Limb (tissue), 2 donors: ENCODE data around the gene WNT3.
A peak's percentile ranks its signal among the peaks of the same experiment; 100 is the strongest.
"Not testable (repeated sequence)": the region's sequence is repeated elsewhere in the genome, so short reads cannot be mapped to it uniquely, and the experiment has no call there.

Source experiments
- DNase-seq, 2 donors: peaks; one replicate each; pipeline ENCODE4 v3.0.0-alpha.2; 2016; ENCODE audit errors: extremely low spot score in 2 of 2

WNT3 gene, protein sequence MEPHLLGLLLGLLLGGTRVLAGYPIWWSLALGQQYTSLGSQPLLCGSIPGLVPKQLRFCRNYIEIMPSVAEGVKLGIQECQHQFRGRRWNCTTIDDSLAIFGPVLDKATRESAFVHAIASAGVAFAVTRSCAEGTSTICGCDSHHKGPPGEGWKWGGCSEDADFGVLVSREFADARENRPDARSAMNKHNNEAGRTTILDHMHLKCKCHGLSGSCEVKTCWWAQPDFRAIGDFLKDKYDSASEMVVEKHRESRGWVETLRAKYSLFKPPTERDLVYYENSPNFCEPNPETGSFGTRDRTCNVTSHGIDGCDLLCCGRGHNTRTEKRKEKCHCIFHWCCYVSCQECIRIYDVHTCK

GRCh38 chr17:46818316-46818928, at the start of gene WNT3:
Gene WNT3 (minus strand): TSS chr17:46818692. CDS start chr17:46818597, 95 bp downstream.
- DNase-seq = peak in 1 of 2 donors; percentile 61

- DNase-seq = no peak
These were observed 48.3 kb upstream of the WNT3 start for GRCh38 chr17:46866747-46867146.

GRCh38 chr17:46866325-46866724, 47.8 kb upstream of the WNT3 start:
- DNase-seq = no peak

- DNase-seq = no peak
These were observed 46.6 kb upstream of the WNT3 start for GRCh38 chr17:46865100-46865499.

DNA sequence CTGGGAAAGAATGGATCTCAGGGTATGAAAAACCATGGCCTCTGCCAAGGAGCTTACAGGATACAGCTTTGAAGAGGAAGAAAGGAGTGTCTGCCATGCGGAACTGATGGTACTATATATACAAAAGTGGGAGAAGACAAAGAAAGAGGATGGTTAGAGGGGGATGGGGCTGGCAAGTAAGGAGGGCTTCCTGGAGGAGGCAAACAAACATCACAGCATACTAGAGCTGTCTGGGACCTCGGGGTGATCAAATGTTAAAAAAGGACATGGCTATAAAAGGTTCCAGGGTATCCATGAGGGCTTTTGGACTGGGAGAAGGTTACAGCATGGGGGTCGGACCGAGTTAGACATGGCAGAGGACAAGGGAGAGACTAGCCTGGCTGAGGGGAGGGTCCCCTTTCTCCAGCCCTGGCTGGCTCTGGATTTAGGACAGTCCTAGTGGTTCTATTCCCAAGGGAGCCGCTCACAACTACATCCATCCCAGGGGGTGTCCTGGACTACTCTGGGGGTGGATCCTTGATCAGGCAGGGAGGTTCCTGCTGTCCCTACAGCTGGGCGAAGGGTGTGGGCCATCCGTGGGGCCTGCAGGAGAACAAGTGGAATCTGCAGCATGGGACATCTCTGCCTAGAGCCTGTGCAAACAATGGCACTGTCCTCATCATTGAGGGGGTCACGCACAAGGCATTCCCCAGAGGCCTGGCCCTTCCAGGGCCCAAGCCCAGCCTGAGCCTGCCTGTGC, 45.1 kb upstream of the WNT3 start:
- no peak for DNase-seq

DNA sequence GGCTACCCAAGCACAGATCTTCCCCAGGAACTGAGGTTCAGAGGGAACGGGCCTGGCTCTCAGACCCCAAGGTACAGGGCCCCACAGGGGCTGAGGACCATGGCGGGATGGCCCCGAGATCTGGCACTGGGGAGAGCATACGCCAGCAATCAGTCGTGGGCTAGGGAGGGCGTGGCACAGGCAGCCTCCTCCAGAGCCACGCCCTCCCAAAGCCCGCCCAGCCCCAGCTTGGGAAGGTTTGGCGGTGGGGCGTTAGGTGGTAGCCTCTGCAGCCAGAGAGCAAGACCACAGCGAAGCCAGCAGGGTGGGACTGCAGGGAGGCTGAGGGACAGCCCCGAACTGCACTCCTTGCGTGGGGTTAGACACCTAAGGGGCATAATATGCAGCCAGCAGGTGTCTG, 44.5 kb upstream of the WNT3 start:
- DNase-seq = no peak

DNA sequence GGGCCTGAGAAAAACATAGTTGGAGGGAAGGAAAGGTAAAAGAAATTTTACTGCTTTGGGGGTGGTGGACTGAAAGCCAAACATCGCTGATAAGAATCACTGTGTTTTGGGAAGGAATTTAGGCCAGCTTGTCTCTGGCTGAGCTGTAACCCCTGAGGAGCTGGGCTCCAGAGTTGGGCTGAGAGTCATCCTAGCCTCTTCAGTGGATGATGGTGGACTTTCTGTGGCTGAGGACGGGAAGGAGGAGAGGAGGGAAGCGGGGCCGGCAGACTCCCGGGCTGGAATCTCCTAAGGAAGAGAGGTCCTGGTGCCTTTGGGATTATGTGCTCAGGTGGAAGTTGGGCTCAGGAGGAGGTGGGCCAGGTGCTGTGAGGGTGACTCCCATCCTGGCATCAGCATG, 41.5 kb upstream of the WNT3 start:
- DNase-seq = no peak

- no peak for DNase-seq
These were observed 39.1 kb upstream of the WNT3 start for GRCh38 chr17:46857600-46857999.

DNA sequence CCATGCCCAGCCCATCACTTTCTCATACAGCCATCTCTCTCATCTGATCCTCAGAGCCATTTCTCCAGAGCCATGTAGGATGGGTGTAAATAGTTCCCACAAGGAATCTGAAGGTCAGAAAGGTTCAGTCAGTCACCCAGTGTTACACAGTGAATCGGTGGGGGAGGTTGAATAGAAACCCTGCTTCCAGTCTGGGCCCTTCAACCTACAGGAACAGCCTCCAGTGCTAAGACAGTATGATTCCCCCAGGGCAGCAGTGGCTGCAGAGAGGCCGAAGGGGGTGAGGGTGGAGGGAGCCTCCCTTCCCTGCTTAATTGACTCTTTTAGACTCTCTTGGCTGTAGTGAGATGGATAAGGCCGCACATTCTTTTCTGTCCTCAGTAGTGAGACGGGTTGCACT, 36.5 kb upstream of the WNT3 start:
- no peak for DNase-seq

- DNase-seq = no peak
These were observed 36.0 kb upstream of the WNT3 start for GRCh38 chr17:46854515-46854914.

DNA sequence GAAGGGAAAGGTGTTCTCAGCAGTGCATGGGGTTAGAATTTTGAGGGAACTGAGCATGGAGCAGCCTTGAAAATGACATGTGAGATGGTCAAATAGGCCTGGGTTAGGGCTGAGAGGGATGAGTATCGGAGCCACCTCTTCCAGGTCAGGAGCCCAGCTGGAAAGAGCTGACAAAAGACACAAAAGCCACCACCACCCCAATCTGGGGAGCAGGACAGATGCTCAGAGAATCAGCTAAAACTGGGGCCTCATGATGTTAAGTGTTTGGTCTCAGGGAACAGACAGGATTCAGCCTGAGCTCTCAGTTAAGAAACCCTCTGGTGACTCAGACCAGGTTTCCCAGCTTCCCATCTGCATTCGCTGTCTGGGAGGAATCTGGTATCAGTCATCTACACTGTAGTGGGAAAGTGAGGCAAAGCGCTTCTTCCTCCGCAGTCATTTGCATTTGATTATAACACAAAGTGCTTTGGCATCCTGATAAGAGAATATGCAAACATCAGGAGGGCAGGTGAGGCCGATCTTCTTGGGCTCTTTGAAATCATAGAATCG, 35.5 kb upstream of the WNT3 start:
- no peak for DNase-seq

- peak in 1 of 2 donors; percentile 71 for DNase-seq
These were observed 32.7 kb upstream of the WNT3 start, which contains the start of gene WNT9B for GRCh38 chr17:46851029-46851741. Gene WNT9B (plus strand): TSS chr17:46851583. CDS start chr17:46851639, 56 bp downstream.

GRCh38 chr17:46850688-46851028, 32.2 kb upstream of the WNT3 start:
- no peak for DNase-seq

DNA sequence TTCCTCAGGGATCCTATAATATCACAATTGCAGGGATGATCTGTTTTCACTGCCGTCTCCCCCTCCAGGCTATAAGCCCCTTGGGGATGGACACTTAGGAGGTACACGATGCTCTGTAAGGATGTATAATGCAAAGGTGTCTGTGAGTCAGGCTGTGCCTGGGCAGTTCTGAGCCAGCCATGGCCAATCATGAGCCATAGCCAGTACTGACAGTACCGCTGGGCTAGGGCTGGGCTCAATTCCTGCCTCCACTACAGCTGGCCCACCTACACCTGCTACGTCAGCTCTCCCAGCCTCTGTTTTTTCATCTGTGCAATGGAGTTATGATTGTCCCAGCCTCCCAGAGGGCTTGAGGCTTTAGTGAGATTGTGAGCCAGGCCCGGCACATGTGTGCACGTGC, 30.0 kb upstream of the WNT3 start:
- no peak for DNase-seq

- DNase-seq = no peak
These were observed 29.0 kb upstream of the WNT3 start for GRCh38 chr17:46847204-46848191.

- no peak for DNase-seq
These were observed 24.3 kb upstream of the WNT3 start for GRCh38 chr17:46842835-46843234.

DNA sequence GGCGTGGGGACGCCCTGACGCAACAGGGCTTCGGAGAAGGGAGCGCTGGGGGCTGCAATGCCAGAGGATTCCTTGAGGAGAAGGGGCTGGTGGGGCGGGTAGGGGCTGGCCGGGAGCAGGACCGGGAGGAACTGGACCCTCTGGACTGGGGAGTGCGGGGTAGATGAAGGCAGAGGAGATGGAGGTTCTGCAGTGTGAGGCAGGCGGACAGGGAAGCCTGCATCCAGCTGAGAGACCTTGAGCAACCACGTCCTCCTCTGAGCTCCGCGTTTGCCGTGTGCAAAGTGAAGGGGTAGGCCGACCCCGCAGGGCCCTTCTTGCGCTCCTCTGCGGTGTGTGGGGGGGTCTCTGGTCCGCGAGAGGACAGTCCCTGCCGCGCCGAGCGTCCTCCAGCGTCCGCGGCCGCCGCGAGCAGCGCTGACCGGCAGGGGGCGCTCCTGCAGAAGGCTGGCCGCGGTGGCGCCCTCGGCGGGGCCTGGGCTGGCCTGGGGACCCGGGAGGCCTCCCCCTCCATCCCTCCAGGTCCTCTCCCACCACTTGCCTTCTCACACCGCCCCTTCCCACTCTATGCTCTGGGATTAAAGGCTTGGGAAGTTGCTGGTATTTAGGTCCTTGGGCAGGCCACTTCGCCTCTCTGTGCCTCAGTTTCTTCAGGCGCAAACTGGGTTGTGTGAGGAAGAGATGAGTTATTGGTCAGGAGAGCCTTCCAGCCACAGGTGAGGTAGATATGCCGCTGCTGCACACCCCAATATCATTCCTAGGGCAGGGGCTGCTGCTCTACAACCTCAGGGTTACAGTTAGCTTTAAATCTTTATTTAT, 23.3 kb upstream of the WNT3 start:
- DNase-seq = peak in 1 of 2 donors; percentile 48

DNA sequence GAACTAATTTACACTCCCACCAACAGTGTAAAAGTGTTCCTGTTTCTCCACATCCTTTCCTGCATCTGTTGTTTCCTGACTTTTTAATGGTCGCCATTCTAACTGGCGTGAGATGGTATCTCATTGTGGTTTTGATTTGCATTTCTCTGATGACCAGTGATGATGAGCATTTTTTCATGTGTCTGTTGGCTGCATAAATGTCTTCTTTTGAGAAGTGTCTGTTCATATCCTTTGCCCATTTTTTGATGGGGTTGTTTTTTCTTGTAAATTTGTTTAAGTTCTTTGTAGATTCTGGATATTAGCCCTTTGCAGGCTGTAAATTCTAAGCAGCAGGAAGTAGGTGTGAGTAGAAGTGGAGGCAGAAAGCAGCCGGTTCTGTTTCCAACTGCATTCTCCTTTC, 22.1 kb upstream of the WNT3 start:
- not testable (repeated sequence) for DNase-seq

GRCh38 chr17:46839211-46839610, 20.7 kb upstream of the WNT3 start:
- DNase-seq = no peak
